Limb (tissue), 2 donors: ENCODE measurements around the gene SDSL.

Experiments
- DNase-seq, 2 donors: peaks; one replicate each; pipeline ENCODE4 v3.0.0-alpha.2; 2016; ENCODE audit errors: extremely low spot score in 2 of 2

The SDSL gene

DNA sequence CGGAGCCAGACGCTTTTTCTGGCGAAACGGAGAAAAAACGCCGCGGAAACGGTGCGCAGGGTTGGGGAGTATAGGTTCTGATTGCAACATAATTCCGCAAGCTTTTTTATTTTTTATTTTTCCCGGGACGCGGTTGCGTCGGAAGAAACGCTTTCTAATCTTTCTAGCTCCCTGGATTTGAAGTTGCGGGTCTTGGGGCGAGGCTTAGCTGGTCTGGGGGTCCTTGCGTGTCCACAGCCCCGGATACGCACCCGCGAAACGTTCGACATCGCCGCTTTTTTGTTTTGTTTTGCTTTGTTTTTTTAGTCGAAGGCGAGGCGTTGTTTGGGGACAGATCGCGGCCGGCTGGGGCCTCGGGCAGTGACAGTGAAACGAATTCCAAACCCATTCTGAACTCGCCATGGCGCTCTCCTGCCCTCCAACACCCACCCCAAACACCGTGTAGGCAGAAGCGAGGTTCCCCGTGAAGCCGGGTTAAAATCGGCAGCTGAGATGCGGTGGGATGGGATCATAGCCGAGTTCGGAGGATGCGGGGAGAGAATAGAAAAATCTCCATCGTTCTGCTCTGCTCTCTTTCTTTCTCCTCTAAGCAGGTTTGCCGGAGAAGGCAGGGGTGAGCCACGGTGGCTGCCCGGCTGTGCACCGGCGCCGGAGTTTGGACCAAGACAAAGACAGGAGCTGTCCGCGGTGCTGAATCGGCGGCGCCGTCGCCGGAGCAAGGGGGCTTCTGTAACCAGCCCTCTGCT, 57.6 kb downstream of the SDSL start:
- DNase-seq: peak; percentile 59 to 84

DNA sequence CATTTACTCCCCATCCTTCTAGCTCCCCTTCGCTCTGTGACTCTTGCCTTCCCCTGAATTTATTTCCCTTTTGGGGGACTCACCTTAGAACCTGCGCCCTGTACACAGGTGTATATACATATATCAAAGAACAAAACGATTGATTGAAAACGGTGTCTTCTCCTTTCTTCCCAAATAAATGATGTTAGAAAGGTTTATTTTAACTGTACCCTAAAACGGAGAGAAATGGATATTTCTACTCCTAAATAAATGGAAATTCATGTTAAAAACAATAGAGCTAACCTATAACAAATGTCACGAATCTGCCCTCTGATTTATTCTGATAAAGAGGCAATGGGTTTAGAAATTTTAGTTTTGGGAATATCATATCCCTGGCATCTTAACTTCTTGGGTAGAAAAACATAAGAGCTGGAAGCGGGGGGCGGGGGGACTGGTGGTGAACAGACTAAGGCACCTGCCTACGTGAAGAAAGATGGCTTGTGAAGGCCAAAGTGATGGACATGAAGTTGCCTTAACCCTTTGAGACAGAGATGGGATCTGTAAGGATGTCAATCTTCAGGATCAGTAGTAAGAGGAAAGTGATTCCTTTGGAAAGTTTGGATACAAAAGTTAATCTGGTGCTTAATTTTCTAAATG, 58.3 kb downstream of the SDSL start:
- DNase-seq: no peak

DNA sequence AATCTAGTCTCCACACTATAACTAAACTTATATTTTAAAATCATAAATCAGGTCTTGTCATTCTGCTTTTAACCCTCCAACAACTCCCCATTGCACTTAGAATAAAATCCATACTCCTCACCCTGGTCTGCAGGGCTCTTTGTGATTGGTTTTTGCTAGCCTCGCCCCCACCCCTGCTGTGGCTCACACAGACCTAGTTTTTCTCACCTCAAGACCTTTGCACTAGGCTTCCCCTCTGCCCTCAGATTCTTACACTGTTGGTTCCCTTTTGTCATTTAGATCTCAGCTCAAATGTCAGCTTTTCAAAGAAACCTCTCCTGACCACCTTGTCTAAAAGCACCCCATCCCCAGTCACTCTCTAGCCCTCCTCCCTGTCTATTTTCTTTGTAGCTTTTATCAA, 60.2 kb downstream of the SDSL start:
- no peak for DNase-seq

DNA sequence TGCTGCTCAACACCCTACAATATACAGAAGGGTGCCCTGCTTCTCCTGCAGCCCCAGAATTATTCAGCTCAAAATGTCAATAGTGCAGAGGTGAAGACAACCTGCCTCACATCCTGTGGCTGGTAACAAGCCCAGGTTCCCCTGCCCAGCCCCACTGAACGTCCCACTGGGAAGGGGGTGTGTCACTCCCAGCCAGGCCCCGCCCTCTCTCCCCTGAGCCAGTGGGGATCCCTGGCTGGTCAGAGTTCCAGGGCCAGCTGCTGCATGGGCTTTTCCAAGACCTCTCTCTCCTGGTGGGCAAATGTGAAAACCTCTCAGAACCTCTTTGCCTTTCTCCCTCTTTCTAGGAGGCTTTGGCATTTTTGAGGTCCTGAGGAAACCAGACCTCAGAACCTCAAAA, 63.1 kb downstream of the SDSL start:
- DNase-seq: no peak

DNA sequence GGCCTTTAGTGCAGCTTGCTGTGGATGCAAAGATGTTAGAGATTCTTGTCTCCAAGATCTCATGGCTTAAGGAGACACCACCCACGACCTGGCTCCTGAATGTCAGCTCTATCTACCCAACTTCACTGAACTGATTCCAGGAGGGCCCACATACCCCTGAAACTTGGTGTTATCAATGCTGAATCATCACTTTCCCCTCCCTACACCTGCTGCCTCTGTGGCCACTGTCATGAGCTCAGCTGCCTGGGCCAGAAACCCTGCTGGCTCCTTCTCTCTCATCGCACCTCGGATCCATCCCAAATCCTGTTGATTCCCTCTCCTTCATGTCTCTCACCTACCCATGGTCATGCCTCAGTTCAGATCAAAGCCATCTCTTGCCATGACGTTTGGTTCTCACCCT, 64.5 kb downstream of the SDSL start:
- no peak for DNase-seq
